RPMI8226 (cell line): ENCODE results near the gene TBATA.
A peak's percentile ranks its signal among the peaks of the same experiment; 100 is the strongest.

Source experiments
- DNase-seq: peaks from one replicate; pipeline ENCODE4 v3.0.0-alpha.2; 2015

Gene TBATA

GRCh38 chr10:70742537-70743429, 42.4 kb downstream of the TBATA start:
- DNase-seq = no peak

DNA sequence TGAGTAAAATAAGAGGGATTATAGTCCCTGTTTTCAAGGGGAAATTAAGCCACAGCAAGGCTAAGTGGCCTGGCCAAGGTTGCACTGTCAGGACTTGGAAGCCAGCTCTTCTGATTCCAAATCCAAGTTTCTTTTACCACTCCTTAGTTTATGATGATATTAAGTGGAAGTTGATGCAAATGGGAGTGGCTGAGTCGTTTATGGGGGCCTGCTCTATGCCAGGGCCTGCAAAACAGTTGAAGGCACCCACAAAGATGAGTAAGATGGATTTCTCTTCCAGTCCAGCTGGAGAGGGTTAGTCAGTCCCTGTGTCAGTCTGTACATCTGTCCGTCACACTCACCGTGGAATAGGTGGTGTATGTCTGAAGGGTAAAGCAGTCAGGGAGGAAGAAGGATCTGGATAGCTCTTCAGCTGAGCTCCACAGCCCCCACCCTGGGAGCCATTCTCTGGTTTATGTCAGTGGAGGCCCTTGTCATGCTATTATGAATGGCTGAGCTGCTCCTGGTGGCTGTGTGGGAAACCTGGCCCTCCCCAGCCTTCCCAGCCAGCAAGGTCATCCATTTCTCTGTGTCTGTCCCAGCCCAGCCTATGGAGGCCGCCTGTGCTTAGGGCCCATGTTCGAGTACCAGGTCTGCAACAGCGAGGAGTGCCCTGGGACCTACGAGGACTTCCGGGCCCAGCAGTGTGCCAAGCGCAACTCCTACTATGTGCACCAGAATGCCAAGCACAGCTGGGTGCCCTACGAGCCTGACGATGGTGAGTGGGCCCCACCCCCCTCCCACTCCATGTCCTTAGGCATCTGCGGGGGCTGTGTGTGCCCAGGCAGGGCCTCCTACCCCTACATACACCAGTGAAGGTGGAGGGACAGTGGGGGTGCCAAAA, 44.5 kb downstream of the TBATA start:
- DNase-seq = no peak

DNA sequence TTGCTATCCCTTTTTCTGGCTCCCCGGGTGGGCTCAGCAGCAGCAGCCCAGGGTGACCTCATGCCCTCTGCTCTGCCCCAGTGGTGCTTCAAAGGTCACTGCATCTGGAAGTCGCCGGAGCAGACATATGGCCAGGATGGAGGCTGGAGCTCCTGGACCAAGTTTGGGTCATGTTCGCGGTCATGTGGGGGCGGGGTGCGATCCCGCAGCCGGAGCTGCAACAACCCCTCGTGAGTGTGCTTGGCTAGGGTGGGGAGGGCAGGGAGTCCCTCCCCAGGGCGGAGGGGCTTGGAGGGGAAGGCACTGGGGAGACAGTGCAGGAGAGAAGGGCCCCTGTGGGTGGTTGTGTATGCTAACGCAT, 46.4 kb downstream of the TBATA start:
- DNase-seq = no peak

DNA sequence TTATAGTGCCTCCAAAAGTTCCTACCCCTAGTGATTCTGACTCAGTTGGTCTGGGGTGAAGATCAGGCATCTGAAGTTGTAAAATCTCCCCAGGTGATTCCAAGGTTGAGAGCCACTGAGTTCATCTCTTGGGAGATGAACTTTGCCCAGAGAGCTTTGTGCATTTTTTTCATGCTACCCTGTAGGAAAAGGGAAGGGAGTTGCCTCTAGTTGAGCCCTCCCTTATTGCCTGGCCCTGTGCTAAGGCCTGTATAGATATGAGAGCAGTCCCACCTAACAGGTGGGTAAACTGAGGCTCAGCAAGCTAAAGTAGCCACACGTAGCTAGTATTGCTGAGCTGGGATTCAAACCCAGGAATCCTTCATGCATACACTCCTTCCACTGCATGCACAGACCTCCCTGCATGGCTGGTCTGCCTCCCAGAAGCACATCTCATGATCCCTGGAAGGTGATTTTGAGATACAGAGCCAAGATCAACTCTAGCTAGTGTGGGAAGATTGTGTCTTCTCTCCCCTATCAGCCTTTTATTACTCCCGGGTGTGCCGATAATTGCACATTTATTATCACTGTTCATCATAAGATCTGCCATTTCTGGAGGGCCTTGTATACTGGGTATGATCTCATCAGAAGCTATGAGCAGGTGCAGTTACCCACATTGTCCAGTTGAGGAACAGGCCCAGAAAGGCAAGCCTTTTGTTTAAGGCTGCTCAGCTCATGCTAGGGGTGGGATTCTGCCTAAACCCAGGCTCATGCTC, 47.0 kb downstream of the TBATA start:
- DNase-seq = no peak

GRCh38 chr10:70737250-70737649, 47.9 kb downstream of the TBATA start:
- no peak for DNase-seq

- DNase-seq = no peak
These were observed 48.7 kb downstream of the TBATA start for GRCh38 chr10:70736525-70736924.

GRCh38 chr10:70735161-70735560, 50.0 kb downstream of the TBATA start:
- no peak for DNase-seq

- DNase-seq = no peak
These were observed 52.1 kb downstream of the TBATA start for GRCh38 chr10:70733051-70733450.

- DNase-seq = no peak
These were observed 52.6 kb downstream of the TBATA start for GRCh38 chr10:70732569-70732968.

DNA sequence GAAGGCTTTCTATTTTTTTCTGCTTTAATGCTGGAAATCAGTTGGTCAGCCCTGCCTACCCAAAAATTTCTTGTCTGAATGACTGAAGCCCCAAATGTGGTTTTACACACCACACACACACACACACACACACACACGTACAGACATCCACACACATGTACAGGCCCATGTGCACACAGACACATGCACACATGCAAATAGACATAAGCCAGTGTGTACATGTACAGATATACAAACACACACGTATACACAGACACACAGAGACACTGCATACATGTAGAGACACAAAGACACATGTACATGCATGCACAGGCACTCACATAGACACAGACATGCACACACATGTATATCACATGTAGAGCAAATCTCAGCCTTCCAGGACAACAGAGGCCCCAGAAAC, 54.2 kb downstream of the TBATA start:
- no peak for DNase-seq

GRCh38 chr10:70729763-70730357, 55.3 kb downstream of the TBATA start:
- peak; percentile 11 for DNase-seq

GRCh38 chr10:70728328-70728727, 56.8 kb downstream of the TBATA start:
- no peak for DNase-seq

DNA sequence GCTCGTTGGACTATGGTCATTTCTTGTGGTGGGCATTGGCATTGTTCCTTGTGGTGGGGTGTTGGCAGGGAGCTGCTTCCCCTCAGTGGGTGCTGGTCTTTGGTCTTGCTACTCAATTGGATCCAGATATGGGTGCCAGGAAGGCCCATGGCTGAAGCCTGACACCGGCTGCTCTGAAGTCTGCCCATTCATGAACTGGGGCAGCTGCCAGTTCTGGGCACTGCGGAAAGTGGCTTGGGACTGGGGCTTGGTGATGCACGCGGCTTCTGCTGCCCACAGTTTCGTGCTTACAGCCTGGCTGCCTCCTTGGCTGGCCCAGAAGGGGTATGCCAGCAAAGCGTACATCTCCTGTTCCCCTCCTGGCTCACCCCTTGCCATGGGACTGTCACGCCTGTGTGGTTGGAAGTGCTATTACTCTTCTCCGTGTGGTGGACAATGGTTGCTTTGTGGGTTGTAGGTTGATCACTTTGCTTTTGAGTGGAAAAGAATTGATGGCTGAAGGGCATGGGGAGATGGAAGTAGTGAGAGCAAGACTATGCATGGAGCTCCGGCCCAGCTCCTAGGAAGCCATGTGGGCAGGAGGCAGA, 58.2 kb downstream of the TBATA start:
- DNase-seq = no peak

DNA sequence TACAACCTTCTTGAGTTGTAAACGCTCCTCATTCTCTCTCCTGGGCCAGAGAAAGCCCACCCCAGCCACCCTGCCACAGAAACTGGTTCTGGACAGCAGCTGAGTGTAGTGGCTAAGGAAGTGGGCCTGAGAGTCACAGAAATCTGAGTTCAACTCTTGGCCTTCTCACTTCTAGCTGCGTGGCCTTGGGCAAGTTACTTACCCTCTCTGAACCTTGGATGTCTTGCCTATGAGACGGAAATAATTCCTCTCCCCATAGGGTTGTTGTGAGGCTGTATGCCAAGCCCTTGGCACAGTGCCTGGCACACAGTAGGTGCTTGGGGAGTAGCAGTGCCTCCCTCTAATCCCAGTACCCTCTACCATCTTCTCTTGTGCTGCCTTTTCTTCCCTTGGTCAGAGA, 61.4 kb downstream of the TBATA start:
- DNase-seq = no peak

- no peak for DNase-seq
These were observed 62.3 kb downstream of the TBATA start for GRCh38 chr10:70722820-70723424.
